WERI-Rb-1 (cell line): ENCODE data around the gene FGD5.

Experiments used
- DNase-seq: peaks from one replicate; pipeline ENCODE4 v3.0.0-alpha.2; 2020
- H3K27ac ChIP-seq: fragments of 250-450 bp; sonication (Bioruptor Pico); 2 replicates; pipeline ENCODE4 v1.5.1; 2020; ENCODE audit warnings: mild to moderate bottlenecking, moderate library complexity
- H3K27me3 ChIP-seq: fragments of 250-450 bp; sonication (Bioruptor Pico); 2 replicates; pipeline ENCODE4 v1.5.1; 2021; ENCODE audit warnings: mild to moderate bottlenecking, low read depth, moderate library complexity; ENCODE audit not compliant: insufficient read depth, severe bottlenecking
- H3K36me3 ChIP-seq: fragments of 250-450 bp; sonication (Bioruptor Pico); 2 replicates; pipeline ENCODE4 v1.5.1; 2020; ENCODE audit warnings: mild to moderate bottlenecking, moderate library complexity
- H3K4me3 ChIP-seq: 2 replicates; pipeline ENCODE4 v1.5.1; 2011; ENCODE audit warnings: low read depth, mild to moderate bottlenecking, control low read depth, low read length
- H3K9me3 ChIP-seq: fragments of 250-450 bp; sonication (Bioruptor Pico); 2 replicates; pipeline ENCODE4 v1.5.1; 2021; ENCODE audit warnings: mild to moderate bottlenecking, moderate library complexity; ENCODE audit not compliant: severe bottlenecking
- CTCF ChIP-seq: IDR thresholded peaks from 2 replicates; pipeline ENCODE4 v1.5.1; 2011; ENCODE audit warnings: low read depth, mild to moderate bottlenecking, control low read depth, inconsistent platforms, low read length

Gene FGD5

GRCh38 chr3:14827776-14828175, 9.0 kb downstream of the FGD5 start:
- peaks cover 76% of the 10 kb centered on the region for H3K27me3 ChIP-seq

DNA sequence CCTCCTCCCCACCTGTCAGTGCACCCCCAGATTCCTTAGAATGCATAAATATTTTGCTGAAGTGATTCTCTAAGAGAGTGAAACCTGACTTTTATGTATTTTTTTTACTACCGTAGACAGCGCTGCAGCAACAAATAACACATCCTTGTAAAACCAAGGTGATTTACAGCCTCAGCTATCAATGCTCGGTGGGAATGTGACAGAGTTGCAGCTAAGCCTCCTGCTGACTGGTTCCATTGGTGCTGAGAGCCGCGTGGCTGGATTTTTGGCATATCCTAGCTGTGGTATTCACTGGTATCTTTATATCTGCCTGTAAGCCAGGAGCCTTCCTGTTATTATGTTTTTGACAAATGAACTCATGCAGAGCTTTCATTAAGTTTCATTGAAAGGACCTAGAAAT, 11.0 kb downstream of the FGD5 start:
- H3K27me3 ChIP-seq: peaks cover 70% of the 10 kb centered on the region
- no peaks in the 10 kb centered on the region for H3K36me3 ChIP-seq
- H3K4me3 ChIP-seq: no peak overlapping the region
- H3K9me3 ChIP-seq: no peaks in the 10 kb centered on the region
- no peak for TF ChIP-seq CTCF
- no peak for DNase-seq
- H3K27ac ChIP-seq: no peak overlapping the region

More at GRCh38 chr3:14827776-14828175, 9.0 kb downstream of the FGD5 start:
- no peak for DNase-seq
- TF ChIP-seq CTCF: no peak
- Histone ChIP-seq H3K9me3 (no peaks in the 10 kb centered on the region), H3K27ac (no peak overlapping the region), H3K4me3 (no peak overlapping the region), H3K36me3 (no peaks in the 10 kb centered on the region)

GRCh38 chr3:14831916-14832450, 13.2 kb downstream of the FGD5 start:
- H3K4me3 ChIP-seq: no peak overlapping the region
- no peak for TF ChIP-seq CTCF
- peaks cover 71% of the 10 kb centered on the region for H3K27me3 ChIP-seq
- H3K36me3 ChIP-seq: no peaks in the 10 kb centered on the region
- no peak for DNase-seq
- H3K9me3 ChIP-seq: no peaks in the 10 kb centered on the region
- no peak overlapping the region for H3K27ac ChIP-seq

GRCh38 chr3:14832975-14833722, 14.4 kb downstream of the FGD5 start:
- no peak overlapping the region for H3K27ac ChIP-seq
- H3K27me3 ChIP-seq: peaks cover 63% of the 10 kb centered on the region
- no peak overlapping the region for H3K4me3 ChIP-seq
- H3K36me3 ChIP-seq: no peaks in the 10 kb centered on the region
- no peak for TF ChIP-seq CTCF
- DNase-seq: no peak
- no peaks in the 10 kb centered on the region for H3K9me3 ChIP-seq

DNA sequence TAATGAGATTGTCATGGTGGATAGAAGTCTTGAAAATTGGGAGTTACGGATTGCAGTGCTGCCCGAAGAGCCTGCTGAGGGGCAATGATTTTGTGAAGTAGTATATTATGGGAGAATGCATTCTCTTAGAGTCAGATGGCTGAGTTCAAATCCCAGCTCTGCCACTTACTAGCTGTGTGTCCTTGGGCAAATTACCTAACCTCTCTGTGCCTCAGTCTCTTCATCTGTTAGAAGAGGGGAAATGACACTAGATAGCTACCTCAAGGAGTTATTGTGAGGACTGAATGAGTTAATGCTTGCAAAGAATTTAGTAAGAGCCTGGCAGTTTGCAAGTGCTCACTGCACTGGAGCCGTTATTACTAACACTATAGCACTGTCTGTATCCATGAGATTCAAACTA, 15.4 kb downstream of the FGD5 start:
- peaks cover 63% of the 10 kb centered on the region for H3K27me3 ChIP-seq
- no peaks in the 10 kb centered on the region for H3K9me3 ChIP-seq
- no peaks in the 10 kb centered on the region for H3K36me3 ChIP-seq
- H3K27ac ChIP-seq: no peak overlapping the region
- TF ChIP-seq CTCF: no peak
- H3K4me3 ChIP-seq: no peak overlapping the region
- DNase-seq: no peak
